HUES6 (cell line): ENCODE results near the gene SFR1.
"Not testable (repeated sequence)": the region's sequence is repeated elsewhere in the genome, so short reads cannot be mapped to it uniquely, and the experiment has no call there.

Experiments
- H3K27ac ChIP-seq: 2 replicates; pipeline ENCODE4 v1.7.0; 2013; ENCODE audit warnings: low read depth, mild to moderate bottlenecking, low read length, inconsistent platforms
- H3K27me3 ChIP-seq: 2 replicates; pipeline ENCODE4 v1.6.1; 2013; ENCODE audit warnings: low read length; ENCODE audit not compliant: control insufficient read depth, insufficient read depth
- H3K36me3 ChIP-seq: 2 replicates; pipeline ENCODE4 v1.6.1; 2013; ENCODE audit warnings: low read length; ENCODE audit not compliant: control insufficient read depth, insufficient read depth
- H3K4me1 ChIP-seq: 2 replicates; pipeline ENCODE4 v1.6.1; 2013; ENCODE audit warnings: low read length; ENCODE audit not compliant: control insufficient read depth, insufficient read depth
- H3K4me3 ChIP-seq: 2 replicates; pipeline ENCODE4 v1.5.1; 2013; ENCODE audit warnings: low read depth, low read length
- H3K9ac ChIP-seq: one replicate; pipeline ENCODE4 v1.6.1; 2013; ENCODE audit warnings: mild to moderate bottlenecking, low read length
- H3K9me3 ChIP-seq: 2 replicates; pipeline ENCODE4 v1.6.1; 2013; ENCODE audit warnings: low read depth, low read length; ENCODE audit not compliant: control insufficient read depth, insufficient read depth

Gene SFR1

DNA sequence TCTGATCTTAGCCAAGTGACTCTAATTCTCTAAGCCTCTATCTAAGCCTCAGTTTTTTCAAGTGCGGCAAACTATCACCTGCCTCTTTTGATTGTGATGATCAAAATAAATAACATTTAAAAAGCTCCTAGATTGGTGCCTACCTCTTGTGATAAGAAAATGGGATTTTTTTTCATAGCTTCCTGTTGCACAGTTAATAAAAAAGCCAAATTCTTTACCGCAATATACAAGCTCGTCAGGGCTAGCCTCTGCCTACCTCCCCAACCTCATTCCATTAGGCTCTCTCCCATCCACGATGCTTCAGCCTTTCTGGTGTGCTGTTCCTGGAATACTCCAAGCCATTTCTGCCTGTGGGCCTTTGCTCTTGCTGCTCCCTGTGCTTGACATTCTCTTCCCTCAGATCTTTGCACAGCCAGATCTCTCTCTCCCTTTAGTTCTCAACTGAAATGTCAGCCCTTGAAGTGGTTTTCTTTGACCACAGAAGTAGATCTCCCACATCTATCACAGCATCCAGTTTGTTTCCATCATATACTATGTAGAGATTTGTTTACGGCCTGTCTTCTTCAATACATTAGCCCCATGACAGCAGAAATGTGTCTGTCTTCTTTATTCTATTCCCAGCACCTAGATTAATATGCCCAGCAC is 48.8 kb downstream of the SFR1 start:
- Histone ChIP-seq H3K4me3 (no peak overlapping the region), H3K4me1 (no peaks in the 10 kb centered on the region), H3K36me3 (no peaks in the 10 kb centered on the region), H3K27me3 (no peaks in the 10 kb centered on the region), H3K9ac (no peak overlapping the region), H3K9me3 (peaks cover 13% of the 10 kb centered on the region; the same call in 1 of the 2 replicates), H3K27ac (no peak overlapping the region)

- H3K4me1 ChIP-seq, H3K27ac ChIP-seq, H3K4me3 ChIP-seq, H3K9ac ChIP-seq, H3K27me3 ChIP-seq, H3K36me3 ChIP-seq: not testable (repeated sequence)
- peaks cover 19% of the 10 kb centered on the region; the same call in 1 of the 2 replicates for H3K9me3 ChIP-seq
Observed at GRCh38 chr10:104174136-104174535, 52.2 kb downstream of the SFR1 start.
